ENCODE results near the gene DRD2. TPM values are rescaled to one million over a fixed set of nuclear protein-coding genes. Genes with fewer than 3 reads are reported as not detected.

The DRD2 gene
- total RNA-seq, 1 donor from 2014 or later, result 7.5 TPM

DNA sequence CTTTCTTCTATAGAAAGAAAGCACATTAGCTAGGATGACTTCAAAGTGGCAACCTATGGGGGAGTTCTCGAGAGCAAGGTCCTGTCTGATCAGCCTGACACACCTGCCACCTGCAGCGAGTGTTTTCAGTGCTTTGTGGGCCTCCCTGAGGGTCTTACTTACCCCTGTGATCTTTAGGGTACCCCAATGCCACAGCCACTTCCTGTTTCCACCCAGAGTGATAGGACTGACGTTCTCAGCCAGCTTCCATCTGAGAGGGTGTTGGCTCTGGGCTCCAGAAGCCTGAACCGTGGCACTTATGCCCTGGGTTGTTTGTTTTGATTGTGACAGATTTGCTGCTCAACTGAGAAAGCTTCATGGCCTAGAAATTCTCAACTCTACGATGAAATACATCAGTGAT, 109.3 kb downstream of the DRD2 start:
- no peak overlapping the region for H3K4me3 Mint-ChIP-seq
- H3K36me3 Mint-ChIP-seq, result peaks cover 41% of the 10 kb centered on the region
- H3K27me3 Mint-ChIP-seq (ENCODE audit: low read depth), result no peaks in the 10 kb centered on the region
- peaks cover 3% of the 10 kb centered on the region for H3K4me1 Mint-ChIP-seq
- TF ChIP-seq, protein P1, sequence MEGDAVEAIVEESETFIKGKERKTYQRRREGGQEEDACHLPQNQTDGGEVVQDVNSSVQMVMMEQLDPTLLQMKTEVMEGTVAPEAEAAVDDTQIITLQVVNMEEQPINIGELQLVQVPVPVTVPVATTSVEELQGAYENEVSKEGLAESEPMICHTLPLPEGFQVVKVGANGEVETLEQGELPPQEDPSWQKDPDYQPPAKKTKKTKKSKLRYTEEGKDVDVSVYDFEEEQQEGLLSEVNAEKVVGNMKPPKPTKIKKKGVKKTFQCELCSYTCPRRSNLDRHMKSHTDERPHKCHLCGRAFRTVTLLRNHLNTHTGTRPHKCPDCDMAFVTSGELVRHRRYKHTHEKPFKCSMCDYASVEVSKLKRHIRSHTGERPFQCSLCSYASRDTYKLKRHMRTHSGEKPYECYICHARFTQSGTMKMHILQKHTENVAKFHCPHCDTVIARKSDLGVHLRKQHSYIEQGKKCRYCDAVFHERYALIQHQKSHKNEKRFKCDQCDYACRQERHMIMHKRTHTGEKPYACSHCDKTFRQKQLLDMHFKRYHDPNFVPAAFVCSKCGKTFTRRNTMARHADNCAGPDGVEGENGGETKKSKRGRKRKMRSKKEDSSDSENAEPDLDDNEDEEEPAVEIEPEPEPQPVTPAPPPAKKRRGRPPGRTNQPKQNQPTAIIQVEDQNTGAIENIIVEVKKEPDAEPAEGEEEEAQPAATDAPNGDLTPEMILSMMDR (IDR thresholded peaks at IDR 0.05; ENCODE audit: unreplicated experiment), result no peak
- no peak for DNase-seq (ENCODE audit: low spot score in 2 of 2, unreplicated experiment in 2 of 2)
- no peak overlapping the region for H3K27ac Mint-ChIP-seq
- no peaks in the 10 kb centered on the region for H3K9me3 Mint-ChIP-seq

DNA sequence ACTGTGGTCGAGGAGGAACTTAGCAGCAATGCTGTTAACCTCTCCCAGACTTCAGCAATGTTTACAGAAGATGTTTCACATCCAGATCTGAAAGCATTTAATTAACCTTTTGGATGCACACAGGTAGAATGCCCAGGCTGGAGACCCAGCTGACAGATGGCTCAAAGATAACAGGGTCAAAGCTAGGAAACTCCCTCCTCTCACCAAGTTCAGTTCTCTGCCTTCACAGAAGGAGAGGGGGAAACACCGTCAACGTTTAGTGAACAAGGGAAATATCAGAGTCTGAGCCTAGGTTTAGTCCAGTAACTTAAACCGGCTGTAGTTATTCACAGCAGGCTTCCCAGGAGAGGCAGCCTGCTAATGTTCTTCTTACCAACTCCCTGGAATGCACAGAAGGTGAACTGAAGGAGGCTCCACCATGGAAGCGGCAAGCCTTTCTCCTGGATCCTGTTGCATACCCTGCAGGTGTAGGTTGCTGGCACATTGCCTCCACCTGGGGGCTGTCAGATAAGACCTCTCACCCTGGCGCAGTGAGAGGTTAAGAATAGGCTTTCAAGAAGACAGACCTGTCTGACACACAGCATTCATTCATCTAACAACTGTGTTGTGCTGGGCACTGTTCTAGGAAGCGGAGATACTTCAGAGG, 111.1 kb downstream of the DRD2 start:
- H3K36me3 Mint-ChIP-seq, result peaks cover 56% of the 10 kb centered on the region
- H3K27ac Mint-ChIP-seq, result no peak overlapping the region
- no peak overlapping the region for H3K4me3 Mint-ChIP-seq
- no peaks in the 10 kb centered on the region for H3K27me3 Mint-ChIP-seq (ENCODE audit: low read depth)
- no peaks in the 10 kb centered on the region for H3K9me3 Mint-ChIP-seq
- TF ChIP-seq, protein P1 (IDR thresholded peaks at IDR 0.05; ENCODE audit: unreplicated experiment), result no peak
- H3K4me1 Mint-ChIP-seq, result peaks cover 3% of the 10 kb centered on the region
- DNase-seq (ENCODE audit: low spot score in 2 of 2, unreplicated experiment in 2 of 2), result no peak

DNA sequence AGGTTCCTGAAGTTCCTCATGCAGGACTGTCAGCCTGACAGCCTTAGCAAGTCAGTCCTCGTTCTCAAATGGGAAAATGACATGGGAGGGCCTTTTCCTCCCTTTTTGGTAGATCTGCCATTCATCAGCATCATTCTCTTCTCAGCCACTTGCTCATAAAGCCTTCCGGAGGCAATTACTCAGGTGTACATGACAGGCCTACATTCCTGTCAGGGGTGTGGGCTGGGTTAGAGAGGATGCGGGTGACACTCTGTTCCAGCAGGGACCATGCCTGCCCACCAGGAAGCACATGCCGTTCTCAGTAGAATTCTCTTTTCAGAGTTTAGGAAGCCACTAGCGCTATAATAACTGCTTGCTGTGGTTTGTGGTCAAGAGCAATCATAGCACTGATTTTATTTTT, 111.8 kb downstream of the DRD2 start:
- TF ChIP-seq, protein P1 (IDR thresholded peaks at IDR 0.05; ENCODE audit: unreplicated experiment), result no peak

More for the DNA sequence above, 111.8 kb downstream of the DRD2 start:
- Mint-ChIP-seq H3K9me3 (no peaks in the 10 kb centered on the region), H3K36me3 (peaks cover 58% of the 10 kb centered on the region), H3K4me3 (no peak overlapping the region), H3K4me1 (peaks cover 3% of the 10 kb centered on the region), H3K27me3 (ENCODE audit: low read depth) (no peaks in the 10 kb centered on the region), H3K27ac (no peak overlapping the region)
- no peak for DNase-seq (ENCODE audit: low spot score in 2 of 2, unreplicated experiment in 2 of 2)

Small RNA genes lying within 50 kb of the gene (microRNA-seq; reads per million reads assigned to microRNA genes)
- gene MIR4301, result not detected

Other genes with a start within 250 kb of the DRD2 start
- 43.5 to 49.1 TPM (median 45.3 TPM) in 3 replicates for gene TTC12, start 160.8 kb downstream of the DRD2 start, total RNA-seq
- gene ANKK1, start 87.6 kb downstream of the DRD2 start, total RNA-seq, result 2.1 to 2.8 TPM (median 2.4 TPM) in 3 replicates
- gene TMPRSS5, start 230.9 kb upstream of the DRD2 start, total RNA-seq, result 2.3 to 3.5 TPM (median 2.4 TPM) in 3 replicates